Activated naive CD4-positive, alpha-beta T cell treated with anti-CD3 and anti-CD28 coated beads, Interleukin-2, amount 50 U/mL, for 72 hours (primary cell): ENCODE results near the gene USH2A. TPM values are rescaled to one million over a fixed set of nuclear protein-coding genes. Genes with fewer than 3 reads are reported as not detected.

Experiments
- ATAC-seq, 2 donors: fragments of 150-1000 bp; cut with Tn5 transposase; 2 replicates each; pipeline ENCODE4 v1.10.0; 2021; ENCODE audit warnings: mild to moderate bottlenecking in 2 of 2, moderate library complexity in 2 of 2
- DNase-seq, 2 donors: peaks; one replicate each; pipeline ENCODE4 v3.0.0; 2021 to 2022; ENCODE audit warnings: low spot score in 2 of 2
- H3K27ac Mint-ChIP-seq, 2 donors: one replicate each; pipeline ENCODE4 v1.8.0; 2022; ENCODE audit warnings: mild to moderate bottlenecking in 2 of 2, mixed read lengths in 2 of 2
- H3K36me3 Mint-ChIP-seq, 2 donors: one replicate each; pipeline ENCODE4 v1.8.0; 2022; ENCODE audit warnings: mixed read lengths in 2 of 2
- H3K9me3 Mint-ChIP-seq, 2 donors: one replicate each; pipeline ENCODE4 v1.8.0; 2022; ENCODE audit warnings: mixed read lengths in 2 of 2
- total RNA-seq, 2 donors: library from RNA; stranded (reverse); gene quantifications; one replicate each; pipeline ENCODE4 v1.2.3, GENCODE V29; 2022

Gene USH2A
- total RNA-seq, 2 donors from 2014 or later: not detected

- peaks cover 22 to 23% of the 10 kb centered on the region in 2 donors for H3K9me3 Mint-ChIP-seq
- H3K36me3 Mint-ChIP-seq: peaks cover 0 to 10% of the 10 kb centered on the region in 2 donors
- DNase-seq: no peak
- ATAC-seq: no peak
- no peak overlapping the region for H3K27ac Mint-ChIP-seq
These were observed 92.0 kb downstream of the USH2A start for GRCh38 chr1:216331211-216331610.

- no peak for ATAC-seq
- no peak for DNase-seq
- H3K27ac Mint-ChIP-seq: no peak overlapping the region
- peaks cover 22 to 23% of the 10 kb centered on the region in 2 donors for H3K9me3 Mint-ChIP-seq
- H3K36me3 Mint-ChIP-seq: peaks cover 0 to 10% of the 10 kb centered on the region in 2 donors
These were observed 93.0 kb downstream of the USH2A start for GRCh38 chr1:216330262-216330661.

GRCh38 chr1:216325946-216326345 lies 97.3 kb downstream of the USH2A start:
- no peaks in the 10 kb centered on the region for H3K36me3 Mint-ChIP-seq
- ATAC-seq (no peak), DNase-seq (no peak)
- peaks cover 8 to 9% of the 10 kb centered on the region in 2 donors for H3K9me3 Mint-ChIP-seq
- no peak overlapping the region for H3K27ac Mint-ChIP-seq

- peaks cover 4 to 5% of the 10 kb centered on the region in 2 donors for H3K9me3 Mint-ChIP-seq
- ATAC-seq: no peak
- H3K27ac Mint-ChIP-seq: no peak overlapping the region
- DNase-seq: no peak
- no peaks in the 10 kb centered on the region for H3K36me3 Mint-ChIP-seq
These were observed 97.9 kb downstream of the USH2A start for GRCh38 chr1:216325336-216325735.

- no peak for DNase-seq
- Mint-ChIP-seq H3K27ac (no peak overlapping the region), H3K36me3 (no peaks in the 10 kb centered on the region), H3K9me3 (peaks cover 4 to 5% of the 10 kb centered on the region in 2 donors)
- no peak for ATAC-seq
These were observed 99.9 kb downstream of the USH2A start for GRCh38 chr1:216323344-216323743.

GRCh38 chr1:216314379-216315095 lies 108.7 kb downstream of the USH2A start:
- DNase-seq (no peak), ATAC-seq (no peak)
- Mint-ChIP-seq H3K9me3 (peaks cover 6 to 18% of the 10 kb centered on the region in 2 donors), H3K36me3 (peaks cover 0 to 6% of the 10 kb centered on the region in 2 donors), H3K27ac (no peak overlapping the region)

- H3K36me3 Mint-ChIP-seq: peaks cover 0 to 6% of the 10 kb centered on the region in 2 donors
- DNase-seq (no peak), ATAC-seq (no peak)
- no peak overlapping the region for H3K27ac Mint-ChIP-seq
- peaks cover 13 to 23% of the 10 kb centered on the region in 2 donors for H3K9me3 Mint-ChIP-seq
These were observed 112.5 kb downstream of the USH2A start for GRCh38 chr1:216310776-216311175.

GRCh38 chr1:216306830-216307229 lies 116.4 kb downstream of the USH2A start:
- Mint-ChIP-seq H3K36me3 (no peaks in the 10 kb centered on the region), H3K9me3 (peaks cover 14 to 17% of the 10 kb centered on the region in 2 donors), H3K27ac (no peak overlapping the region)
- DNase-seq (no peak), ATAC-seq (no peak)

GRCh38 chr1:216303690-216304089 lies 119.6 kb downstream of the USH2A start:
- no peak for DNase-seq
- peaks cover 14 to 17% of the 10 kb centered on the region in 2 donors for H3K9me3 Mint-ChIP-seq
- no peak for ATAC-seq
- no peaks in the 10 kb centered on the region for H3K36me3 Mint-ChIP-seq
- no peak overlapping the region for H3K27ac Mint-ChIP-seq

GRCh38 chr1:216293683-216294082 lies 129.6 kb downstream of the USH2A start:
- H3K36me3 Mint-ChIP-seq: peaks cover 0 to 7% of the 10 kb centered on the region in 2 donors
- peaks cover 15 to 20% of the 10 kb centered on the region in 2 donors for H3K9me3 Mint-ChIP-seq
- H3K27ac Mint-ChIP-seq: no peak overlapping the region

GRCh38 chr1:216290074-216290473 lies 133.2 kb downstream of the USH2A start:
- Mint-ChIP-seq H3K36me3 (peaks cover under 1 to 15% of the 10 kb centered on the region in 2 donors), H3K27ac (no peak overlapping the region)
- ATAC-seq: no peak

More at GRCh38 chr1:216293683-216294082, 129.6 kb downstream of the USH2A start:
- no peak for DNase-seq
- ATAC-seq: no peak

GRCh38 chr1:216285052-216285451 lies 138.2 kb downstream of the USH2A start:
- Mint-ChIP-seq H3K9me3 (peaks cover 24% of the 10 kb centered on the region in 2 donors), H3K36me3 (peaks cover 9 to 17% of the 10 kb centered on the region in 2 donors)

More at GRCh38 chr1:216290074-216290473, 133.2 kb downstream of the USH2A start:
- no peak for DNase-seq
- peaks cover 16 to 27% of the 10 kb centered on the region in 2 donors for H3K9me3 Mint-ChIP-seq

GRCh38 chr1:216281757-216282156 lies 141.5 kb downstream of the USH2A start:
- H3K36me3 Mint-ChIP-seq: peaks cover 9 to 17% of the 10 kb centered on the region in 2 donors
- H3K27ac Mint-ChIP-seq: no peak overlapping the region
- DNase-seq (no peak), ATAC-seq (no peak)
- peaks cover 34 to 41% of the 10 kb centered on the region in 2 donors for H3K9me3 Mint-ChIP-seq

More at GRCh38 chr1:216285052-216285451, 138.2 kb downstream of the USH2A start:
- no peak overlapping the region for H3K27ac Mint-ChIP-seq
- ATAC-seq (no peak), DNase-seq (no peak)

GRCh38 chr1:216270086-216270773 lies 153.0 kb downstream of the USH2A start:
- H3K36me3 Mint-ChIP-seq: no peaks in the 10 kb centered on the region
- peaks cover 19 to 20% of the 10 kb centered on the region in 2 donors for H3K9me3 Mint-ChIP-seq
- H3K27ac Mint-ChIP-seq: no peak overlapping the region
- ATAC-seq (no peak), DNase-seq (no peak)

- Mint-ChIP-seq H3K36me3 (no peaks in the 10 kb centered on the region), H3K9me3 (peaks cover 9 to 20% of the 10 kb centered on the region in 2 donors)
- no peak for ATAC-seq
These were observed 161.6 kb downstream of the USH2A start for GRCh38 chr1:216261631-216262030.

GRCh38 chr1:216258856-216259255 lies 164.4 kb downstream of the USH2A start:
- Mint-ChIP-seq H3K27ac (no peak overlapping the region), H3K9me3 (peaks cover 12 to 20% of the 10 kb centered on the region in 2 donors), H3K36me3 (no peaks in the 10 kb centered on the region)
- ATAC-seq: no peak
- DNase-seq: no peak

More at GRCh38 chr1:216261631-216262030, 161.6 kb downstream of the USH2A start:
- no peak overlapping the region for H3K27ac Mint-ChIP-seq
- no peak for DNase-seq

- ATAC-seq (no peak), DNase-seq (no peak)
- Mint-ChIP-seq H3K36me3 (no peaks in the 10 kb centered on the region), H3K9me3 (peaks cover 17 to 20% of the 10 kb centered on the region in 2 donors), H3K27ac (no peak overlapping the region)
These were observed 164.9 kb downstream of the USH2A start for GRCh38 chr1:216258386-216258785.
